HG03521 (cell line): ENCODE data around the gene SPINK1.
"Not testable (repeated sequence)": the region's sequence is repeated elsewhere in the genome, so short reads cannot be mapped to it uniquely, and the experiment has no call there.

Experiments
- ATAC-seq: cut with Tn5 transposase; IDR thresholded peaks from one replicate; pipeline ENCODE4 v1.9.1; 2021; ENCODE audit warnings: mild to moderate bottlenecking, moderate library complexity; ENCODE audit not compliant: unreplicated experiment

SPINK1 gene

GRCh38 chr5:147831465-147831864, at the start of gene SPINK1:
SPINK1 (minus strand) TSS chr5:147831671; CDS start chr5:147831577, 94 bp downstream.
- no peak for ATAC-seq

- no peak for ATAC-seq
Observed at GRCh38 chr5:147880487-147880886, 49.0 kb upstream of the SPINK1 start.

GRCh38 chr5:147879784-147880183, 48.3 kb upstream of the SPINK1 start:
- ATAC-seq: no peak

GRCh38 chr5:147878066-147878759, 46.7 kb upstream of the SPINK1 start, which contains the start of gene SCGB3A2:
SCGB3A2 (plus strand) TSS chr5:147878711; CDS start chr5:147878804, 93 bp downstream.
- ATAC-seq: no peak

- no peak for ATAC-seq
Observed at GRCh38 chr5:147876626-147877025, 45.2 kb upstream of the SPINK1 start.

- ATAC-seq: no peak
Observed at GRCh38 chr5:147876141-147876540, 44.7 kb upstream of the SPINK1 start.

GRCh38 chr5:147874910-147875367, 43.5 kb upstream of the SPINK1 start:
- ATAC-seq: no peak

- ATAC-seq: not testable (repeated sequence)
Observed at GRCh38 chr5:147874118-147874875, 42.8 kb upstream of the SPINK1 start.

GRCh38 chr5:147872744-147873435, 41.4 kb upstream of the SPINK1 start:
- ATAC-seq: not testable (repeated sequence)

GRCh38 chr5:147871980-147872549, 40.6 kb upstream of the SPINK1 start:
- ATAC-seq: not testable (repeated sequence)

- ATAC-seq: not testable (repeated sequence)
Observed at GRCh38 chr5:147869892-147870291, 38.4 kb upstream of the SPINK1 start.

- ATAC-seq: no peak
Observed at GRCh38 chr5:147869112-147869511, 37.6 kb upstream of the SPINK1 start.

GRCh38 chr5:147863454-147864158, 32.1 kb upstream of the SPINK1 start:
- ATAC-seq: no peak

GRCh38 chr5:147860641-147861025, 29.2 kb upstream of the SPINK1 start:
- ATAC-seq: no peak

- ATAC-seq: no peak
Observed at GRCh38 chr5:147859962-147860640, 28.6 kb upstream of the SPINK1 start.

GRCh38 chr5:147858565-147858964, 27.1 kb upstream of the SPINK1 start:
- ATAC-seq: no peak

GRCh38 chr5:147857302-147858129, 26.0 kb upstream of the SPINK1 start:
- peak; percentile 83 for ATAC-seq

- no peak for ATAC-seq
Observed at GRCh38 chr5:147856801-147857200, 25.3 kb upstream of the SPINK1 start.

GRCh38 chr5:147855774-147856069, 24.3 kb upstream of the SPINK1 start:
- no peak for ATAC-seq
